Measurements from ENCODE around the gene ELP4. TPM values are rescaled to one million over a fixed set of nuclear protein-coding genes. Genes with fewer than 3 reads are reported as not detected.

ELP4 gene
- total RNA-seq, 1 experiment from 2014 or later = 21.4 TPM

DNA sequence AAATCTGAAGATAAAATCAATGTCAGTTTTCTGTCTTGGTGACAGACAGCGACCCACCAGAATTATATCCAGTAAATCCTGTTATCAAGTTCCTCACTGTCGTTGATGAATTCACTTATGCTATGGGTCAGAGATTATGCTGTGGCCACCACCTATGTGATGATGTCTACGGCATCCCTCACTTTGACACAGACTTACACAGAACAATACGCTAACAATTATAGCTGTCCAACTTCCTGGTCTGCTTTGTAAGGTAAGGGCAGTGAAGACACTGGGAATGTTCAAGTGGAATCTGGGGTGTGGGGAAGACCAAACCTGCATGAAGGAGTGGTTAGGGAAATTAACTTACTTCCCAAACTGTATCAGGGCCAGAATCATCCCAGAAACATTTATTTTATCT is 320.8 kb downstream of the ELP4 start:
- Histone ChIP-seq H3K9me2 (ENCODE audit: insufficient read depth) (no peaks in the 10 kb centered on the region), H3K27ac (ENCODE audit: low read depth, low read length) (no peak overlapping the region), H3K4me3 (replicated peaks in 1 of 2; ENCODE audit: low read depth in 1 of 2, low read length in 2 of 2) (no peak overlapping the region), H4K20me1 (ENCODE audit: insufficient read depth) (no peaks in the 10 kb centered on the region), H3K9ac (ENCODE audit: low read length) (no peak overlapping the region), H3K4me1 (ENCODE audit: control insufficient read depth in 1 of 2, insufficient read depth in 2 of 2, low read length in 2 of 2) (no peaks in the 10 kb centered on the region), H3K36me3 (ENCODE audit: control insufficient read depth in 1 of 2, insufficient read depth in 2 of 2, low read length in 2 of 2) (no peaks in the 10 kb centered on the region), H2AFZ (ENCODE audit: low read depth, low read length, poor library complexity, severe bottlenecking) (no peak overlapping the region), H3K27me3 (ENCODE audit: insufficient read depth, low read length) (0 out of 2 replicates have a peak, but pooled peaks cover 2% of the 10 kb centered on the region), H3K4me2 (ENCODE audit: low read length) (no peak overlapping the region), H3K9me3 (ENCODE audit: control insufficient read depth in 1 of 2, insufficient read depth in 1 of 2, low read depth in 1 of 2, low read length in 2 of 2) (no peaks in the 10 kb centered on the region), H3K79me2 (ENCODE audit: insufficient read depth, low read length) (no peaks in the 10 kb centered on the region)
- DNase-seq (ENCODE audit: low read depth, low spot score) (no peak), ATAC-seq (no peak)
- ChIA-PET CTCF (no interaction called here), RAD21 (ENCODE audit: low non-redundant PET in 1 of 2, low total read pairs in 2 of 2, uncharacterized antibody in 2 of 2, unreplicated experiment in 2 of 2) (no interaction called here), POLR2A (no interaction called here)
- TF ChIP-seq, protein P1, sequence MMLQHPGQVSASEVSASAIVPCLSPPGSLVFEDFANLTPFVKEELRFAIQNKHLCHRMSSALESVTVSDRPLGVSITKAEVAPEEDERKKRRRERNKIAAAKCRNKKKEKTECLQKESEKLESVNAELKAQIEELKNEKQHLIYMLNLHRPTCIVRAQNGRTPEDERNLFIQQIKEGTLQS (IDR thresholded peaks at IDR 0.05) = no peak
- TF ChIP-seq EGR1 (IDR thresholded peaks at IDR 0.05; ENCODE audit: low read depth) = no peak
- TF ChIP-seq ZFX (IDR thresholded peaks at IDR 0.05) = no peak
- TF ChIP-seq, protein P2, sequence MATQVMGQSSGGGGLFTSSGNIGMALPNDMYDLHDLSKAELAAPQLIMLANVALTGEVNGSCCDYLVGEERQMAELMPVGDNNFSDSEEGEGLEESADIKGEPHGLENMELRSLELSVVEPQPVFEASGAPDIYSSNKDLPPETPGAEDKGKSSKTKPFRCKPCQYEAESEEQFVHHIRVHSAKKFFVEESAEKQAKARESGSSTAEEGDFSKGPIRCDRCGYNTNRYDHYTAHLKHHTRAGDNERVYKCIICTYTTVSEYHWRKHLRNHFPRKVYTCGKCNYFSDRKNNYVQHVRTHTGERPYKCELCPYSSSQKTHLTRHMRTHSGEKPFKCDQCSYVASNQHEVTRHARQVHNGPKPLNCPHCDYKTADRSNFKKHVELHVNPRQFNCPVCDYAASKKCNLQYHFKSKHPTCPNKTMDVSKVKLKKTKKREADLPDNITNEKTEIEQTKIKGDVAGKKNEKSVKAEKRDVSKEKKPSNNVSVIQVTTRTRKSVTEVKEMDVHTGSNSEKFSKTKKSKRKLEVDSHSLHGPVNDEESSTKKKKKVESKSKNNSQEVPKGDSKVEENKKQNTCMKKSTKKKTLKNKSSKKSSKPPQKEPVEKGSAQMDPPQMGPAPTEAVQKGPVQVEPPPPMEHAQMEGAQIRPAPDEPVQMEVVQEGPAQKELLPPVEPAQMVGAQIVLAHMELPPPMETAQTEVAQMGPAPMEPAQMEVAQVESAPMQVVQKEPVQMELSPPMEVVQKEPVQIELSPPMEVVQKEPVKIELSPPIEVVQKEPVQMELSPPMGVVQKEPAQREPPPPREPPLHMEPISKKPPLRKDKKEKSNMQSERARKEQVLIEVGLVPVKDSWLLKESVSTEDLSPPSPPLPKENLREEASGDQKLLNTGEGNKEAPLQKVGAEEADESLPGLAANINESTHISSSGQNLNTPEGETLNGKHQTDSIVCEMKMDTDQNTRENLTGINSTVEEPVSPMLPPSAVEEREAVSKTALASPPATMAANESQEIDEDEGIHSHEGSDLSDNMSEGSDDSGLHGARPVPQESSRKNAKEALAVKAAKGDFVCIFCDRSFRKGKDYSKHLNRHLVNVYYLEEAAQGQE (IDR thresholded peaks at IDR 0.05; ENCODE audit: low read depth) = no peak
- no peak for TF ChIP-seq YY1 (IDR thresholded peaks at IDR 0.05; ENCODE audit: extremely low read depth, insufficient replicate concordance, low read depth, low read length)
- no peak for TF ChIP-seq SIN3A (IDR thresholded peaks at IDR 0.05; ENCODE audit: low read depth)
- TF ChIP-seq EZH2phosphoT487 (IDR thresholded peaks at IDR 0.05; ENCODE audit: borderline replicate concordance) = no peak
- TF ChIP-seq RAD21 (IDR thresholded peaks at IDR 0.05; ENCODE audit: low read depth) = no peak
- no peak for TF ChIP-seq SP1 (IDR thresholded peaks at IDR 0.05; ENCODE audit: low read depth)
- no peak for TF ChIP-seq POLR2AphosphoS5 (IDR thresholded peaks at IDR 0.05; ENCODE audit: low read depth, low read length)
- intact Hi-C loops (cut with micrococcal nuclease) = no loop called here
- BruUV-seq (replicated peaks) = no TSS peak

Data from HCT116 (cell line).